GM12892 (cell line): ENCODE results near the gene BRSK2.

Experiments used
- POLR2A ChIP-seq: IDR thresholded peaks from 2 replicates; pipeline ENCODE4 v1.6.1; 2011; ENCODE audit warnings: low read depth, low read length, control low read depth
- POLR2AphosphoS5 ChIP-seq: IDR thresholded peaks from 2 replicates; pipeline ENCODE4 v1.6.1; 2011; ENCODE audit warnings: low read depth, low read length, control low read depth
- TAF1 ChIP-seq: IDR thresholded peaks from 2 replicates; pipeline ENCODE4 v1.6.1; 2011; ENCODE audit warnings: low read depth, mild to moderate bottlenecking, control low read depth, low read length, borderline replicate concordance

GRCh38 chr11:1395773-1396374, 6.1 kb downstream of the BRSK2 start:
- TF ChIP-seq TAF1: no peak
- TF ChIP-seq POLR2A: no peak
- no peak for TF ChIP-seq POLR2AphosphoS5
